Panc1 (cell line): ENCODE results near the gene GPHN. TPM values are rescaled to one million over a fixed set of nuclear protein-coding genes. Genes with fewer than 3 reads are reported as not detected.

Experiments used
- ATAC-seq: fragments of 200-7000 bp; cut with Tn5 transposase; 2 replicates; pipeline ENCODE4 v1.9.1; 2020; ENCODE audit warnings: mild to moderate bottlenecking, moderate library complexity
- BruUV-seq: library from RNA; stranded (reverse); fragments of 400-500 nt; replicated peaks from 2 replicates; lab custom pipeline; 2021; lab: Mats Ljungman, UMichigan
- CTCF ChIA-PET: fragments of 300-600 bp; sonication (Branson Sonifier 250); formaldehyde crosslinking; loops from one replicate; lab custom pipeline; 2022; ENCODE audit warnings: antibody characterized with exemption; lab: Charles Lee
- POLR2A ChIA-PET: fragments of 300-600 bp; sonication (Branson Sonifier 250); formaldehyde crosslinking; loops from one replicate; lab custom pipeline; 2022; ENCODE audit warnings: antibody characterized with exemption; lab: Charles Lee
- DNase-seq: peaks from one replicate; pipeline ENCODE4 v3.0.0-alpha.2; 2010; ENCODE audit warnings: low read depth, low spot score
- H3K27ac ChIP-seq: 2 replicates; pipeline ENCODE4 v1.5.1; 2011; ENCODE audit warnings: mild to moderate bottlenecking, low read length, inconsistent platforms
- H3K27me3 ChIP-seq: fragments of 200-500 bp; sonication (Bioruptor generic); 2 replicates; pipeline ENCODE4 v1.6.0; 2014; ENCODE audit warnings: low read length, inconsistent platforms; ENCODE audit not compliant: control insufficient read depth, insufficient read depth
- H3K36me3 ChIP-seq: fragments of 200-500 bp; sonication (Bioruptor generic); 2 replicates; pipeline ENCODE4 v1.5.1; 2014; ENCODE audit warnings: inconsistent platforms, mild to moderate bottlenecking, low read length, moderate library complexity; ENCODE audit not compliant: control insufficient read depth, insufficient read depth
- H3K4me1 ChIP-seq: 2 replicates; pipeline ENCODE4 v1.5.1; 2011; ENCODE audit warnings: inconsistent platforms, mild to moderate bottlenecking, low read length, moderate library complexity; ENCODE audit not compliant: control insufficient read depth, insufficient read depth
- H3K4me3 ChIP-seq, 2 experiments: 2 replicates each; pipeline ENCODE4 v1.5.1; 2011 to 2012; ENCODE audit warnings: low read depth in 2 of 2, low read length in 2 of 2, mild to moderate bottlenecking in 2 of 2, inconsistent platforms in 1 of 2, moderate library complexity in 1 of 2
- H3K9me3 ChIP-seq: fragments of 200-500 bp; sonication (Bioruptor generic); 2 replicates; pipeline ENCODE4 v1.5.1; 2014; ENCODE audit warnings: low read depth, mild to moderate bottlenecking, inconsistent platforms, low read length, moderate library complexity; ENCODE audit not compliant: control insufficient read depth, insufficient read depth
- CTCF ChIP-seq: fragments of 450-650 bp; IDR thresholded peaks from 2 replicates; pipeline ENCODE4 v1.5.1; 2017; ENCODE audit warnings: mild to moderate bottlenecking
- POLR2AphosphoS5 ChIP-seq: IDR thresholded peaks from 2 replicates; pipeline ENCODE4 v1.6.1; 2012; ENCODE audit warnings: mild to moderate bottlenecking, low read depth, low read length, moderate library complexity
- REST ChIP-seq, 2 experiments: IDR thresholded peaks; 2 replicates each; pipeline ENCODE4 v1.6.1; 2011 to 2012; ENCODE audit warnings: low read depth in 2 of 2, control low read depth in 1 of 2, low read length in 1 of 2, mild to moderate bottlenecking in 1 of 2, moderate library complexity in 1 of 2; ENCODE audit not compliant: insufficient read depth in 1 of 2
- SIN3A ChIP-seq: IDR thresholded peaks from 2 replicates; pipeline ENCODE4 v1.6.1; 2012; ENCODE audit warnings: low read depth, mild to moderate bottlenecking, low read length, moderate library complexity, borderline replicate concordance; ENCODE audit not compliant: insufficient read depth
- TCF7L2 ChIP-seq: IDR thresholded peaks from 2 replicates; pipeline ENCODE4 v1.6.1; 2011; ENCODE audit warnings: mild to moderate bottlenecking, low read depth, low read length, inconsistent platforms
- in situ Hi-C: cut with HindIII; loops from 2 replicates; pipeline ENCODE4 v1.10.0; 2016; ENCODE audit warnings: low sequenced_read_pairs, low pct_unique_long_range_greater_than_20kb
- intact Hi-C: fragments of 100-400 bp; cut with micrococcal nuclease; formaldehyde crosslinking; loops from one replicate; pipeline ENCODE4 v1.10.0; 2022; ENCODE audit not compliant: unreplicated experiment
- total RNA-seq: library from RNA; stranded (reverse); gene quantifications from one replicate; pipeline ENCODE4 v1.2.1, GENCODE V29; 2021; ENCODE audit not compliant: unreplicated experiment

Gene GPHN
- total RNA-seq, 1 experiment from 2014 or later: 26.6 TPM

GRCh38 chr14:67050896-67051295, 542.9 kb downstream of the GPHN start:
- no peaks in the 10 kb centered on the region for H3K36me3 ChIP-seq
- H3K27me3 ChIP-seq: no peaks in the 10 kb centered on the region
- H3K9me3 ChIP-seq: no peaks in the 10 kb centered on the region
- ChIA-PET CTCF (no interaction called here), POLR2A (no interaction called here)
- TF ChIP-seq TCF7L2: no peak
- no peak for TF ChIP-seq SIN3A
- no peak for TF ChIP-seq REST (IDR thresholded peaks at IDR 0.05; ENCODE audit: insufficient read depth in 1 of 2, low read depth in 2 of 2, low read length in 1 of 2)
- no peak for TF ChIP-seq CTCF
- no peak for TF ChIP-seq POLR2AphosphoS5
- no TSS peak for BruUV-seq
- no peak for DNase-seq
- ATAC-seq: no peak
- H3K27ac ChIP-seq: no peak overlapping the region
- no peaks in the 10 kb centered on the region for H3K4me1 ChIP-seq
- intact Hi-C loops (no loop called here), in situ Hi-C loops (no loop called here)
- H3K4me3 ChIP-seq: no peak overlapping the region

- no peaks in the 10 kb centered on the region for H3K27me3 ChIP-seq
- no peak for ATAC-seq
- in situ Hi-C loops: no loop called here
- POLR2A ChIA-PET: no interaction called here
- no peak overlapping the region for H3K4me3 ChIP-seq
- intact Hi-C loops: no loop called here
- TF ChIP-seq SIN3A: no peak
- TF ChIP-seq POLR2AphosphoS5: no peak
- no peak for TF ChIP-seq CTCF
- TF ChIP-seq REST (IDR thresholded peaks at IDR 0.05; ENCODE audit: insufficient read depth in 1 of 2, low read depth in 2 of 2, low read length in 1 of 2): no peak
- TF ChIP-seq TCF7L2: no peak
- no peak for DNase-seq
- H3K4me1 ChIP-seq: no peaks in the 10 kb centered on the region
- BruUV-seq: no TSS peak
- H3K36me3 ChIP-seq: no peaks in the 10 kb centered on the region
- no peaks in the 10 kb centered on the region for H3K9me3 ChIP-seq
- CTCF ChIA-PET: no interaction called here
- H3K27ac ChIP-seq: no peak overlapping the region
Observed at GRCh38 chr14:67056684-67057083, 548.7 kb downstream of the GPHN start.
